HG02870 (cell line): ENCODE results near the gene TBCD.
"Not testable (repeated sequence)": the region's sequence is repeated elsewhere in the genome, so short reads cannot be mapped to it uniquely, and the experiment has no call there.

ENCODE experiments used
- ATAC-seq: cut with Tn5 transposase; IDR thresholded peaks from one replicate; pipeline ENCODE4 v1.9.1; 2021; ENCODE audit warnings: mild to moderate bottlenecking, moderate library complexity; ENCODE audit not compliant: unreplicated experiment

Gene TBCD

DNA sequence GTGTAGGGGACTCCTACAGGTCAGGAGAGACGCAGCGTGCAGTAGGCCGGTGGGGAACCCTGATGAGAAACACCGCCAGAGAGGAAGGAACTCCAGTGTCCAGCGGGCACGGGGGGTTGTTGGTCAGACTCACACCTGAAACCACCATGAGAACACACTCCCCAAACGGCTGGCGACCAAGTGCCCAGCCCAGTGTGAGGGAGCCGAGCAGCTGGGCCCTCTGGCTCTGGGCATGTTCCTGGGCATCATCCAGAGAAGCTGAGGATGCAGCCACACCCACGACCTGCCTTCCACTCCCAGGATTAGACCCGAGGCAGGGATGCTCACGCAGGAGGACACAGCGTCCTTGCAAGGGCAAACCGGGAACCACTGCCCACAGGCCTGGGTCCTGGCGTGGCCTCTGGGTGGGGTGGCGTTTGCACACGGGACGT lies 196.2 kb downstream of the TBCD start:
- ATAC-seq, result no peak

DNA sequence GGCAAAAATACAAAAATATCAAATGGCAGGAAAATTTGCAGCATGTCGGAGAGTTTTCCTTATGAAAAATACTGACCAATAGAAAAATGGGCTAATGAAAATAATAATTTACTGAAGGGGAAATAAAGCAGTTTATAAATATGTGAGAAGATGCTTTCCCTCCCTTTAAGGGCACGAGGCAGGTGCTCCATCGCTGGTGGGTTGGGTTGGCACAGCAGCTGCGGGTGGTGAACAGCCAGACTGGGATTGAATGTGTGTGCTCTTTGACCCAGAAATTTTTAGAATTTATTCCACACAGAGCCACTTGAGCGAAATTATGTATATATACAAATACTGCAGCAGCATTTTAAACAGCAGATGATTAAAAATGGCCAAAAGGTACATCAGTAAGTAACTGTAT lies 197.1 kb downstream of the TBCD start:
- ATAC-seq, result no peak

GRCh38 chr17:82949361-82949760 lies 197.5 kb downstream of the TBCD start:
- no peak for ATAC-seq

- no peak for ATAC-seq
These were observed 198.1 kb downstream of the TBCD start for GRCh38 chr17:82949984-82950383.

DNA sequence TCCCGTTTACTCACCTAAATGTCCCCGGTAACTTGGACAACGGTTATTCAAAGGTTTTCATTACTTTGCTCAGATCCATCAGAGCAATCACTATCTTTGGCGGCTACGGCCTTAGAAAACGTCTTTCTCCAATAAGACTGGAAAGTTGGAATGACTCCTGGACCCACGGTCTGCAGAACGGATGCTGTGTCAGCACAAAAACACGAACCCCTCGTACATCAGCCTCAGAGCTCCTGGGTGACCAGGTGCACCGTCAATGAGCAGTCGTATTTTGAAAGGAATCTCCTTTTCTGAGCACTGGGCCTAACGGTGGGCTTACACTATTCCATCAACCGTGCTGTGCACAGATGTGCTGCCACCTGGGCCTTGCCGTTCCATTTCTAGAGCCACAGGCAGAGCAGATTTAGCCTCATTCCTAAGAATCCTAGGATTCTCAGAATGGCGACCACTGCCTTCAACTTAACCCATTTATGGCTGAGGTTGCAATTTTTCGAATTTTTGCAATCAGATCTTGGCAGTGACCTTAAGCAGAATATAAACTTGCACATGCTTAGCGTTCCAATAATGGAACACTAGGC lies 198.7 kb downstream of the TBCD start:
- no peak for ATAC-seq

DNA sequence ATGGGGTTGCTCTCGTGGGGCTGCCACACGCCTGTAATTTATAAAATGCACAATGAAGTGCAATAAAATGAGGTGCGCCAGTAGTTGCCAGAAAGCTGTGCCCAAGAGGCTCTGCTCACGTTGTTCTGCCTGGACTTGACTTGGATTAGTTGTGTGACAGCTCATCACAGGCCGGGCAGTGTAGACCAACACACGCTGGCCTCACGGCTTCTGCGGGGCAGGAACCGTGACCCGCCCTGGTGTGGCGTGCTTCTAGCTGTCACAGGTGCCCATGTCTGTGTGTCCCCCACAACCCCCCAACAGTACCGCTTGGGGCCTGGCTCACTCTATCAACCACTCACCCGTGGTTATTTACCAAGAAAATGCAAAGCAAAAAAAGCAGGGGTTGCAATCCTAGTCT lies 200.2 kb downstream of the TBCD start:
- ATAC-seq, result no peak

DNA sequence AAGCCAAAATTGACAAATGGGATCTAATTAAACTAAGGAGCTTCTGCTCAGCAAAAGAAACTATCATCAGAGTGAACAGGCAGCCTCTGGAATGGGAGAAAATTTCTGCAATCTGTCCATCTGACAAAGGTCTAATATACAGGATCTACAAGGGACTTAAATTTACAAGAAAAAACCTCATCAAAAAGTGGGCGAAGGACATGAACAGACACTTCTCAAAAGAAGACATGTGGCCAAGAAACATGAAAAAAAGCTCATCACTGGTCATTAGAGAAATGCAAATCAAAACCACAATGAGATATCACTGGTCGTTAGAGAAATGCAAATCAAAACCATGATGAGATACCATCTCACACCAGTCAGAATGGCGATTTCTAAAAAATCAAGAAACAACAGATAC lies 203.2 kb downstream of the TBCD start:
- ATAC-seq, result not testable (repeated sequence)

- ATAC-seq, result not testable (repeated sequence)
These were observed 203.8 kb downstream of the TBCD start for GRCh38 chr17:82955627-82956026.

- no peak for ATAC-seq
These were observed 204.4 kb downstream of the TBCD start for GRCh38 chr17:82956146-82956725.

- no peak for ATAC-seq
These were observed 205.0 kb downstream of the TBCD start for GRCh38 chr17:82956726-82957468.

DNA sequence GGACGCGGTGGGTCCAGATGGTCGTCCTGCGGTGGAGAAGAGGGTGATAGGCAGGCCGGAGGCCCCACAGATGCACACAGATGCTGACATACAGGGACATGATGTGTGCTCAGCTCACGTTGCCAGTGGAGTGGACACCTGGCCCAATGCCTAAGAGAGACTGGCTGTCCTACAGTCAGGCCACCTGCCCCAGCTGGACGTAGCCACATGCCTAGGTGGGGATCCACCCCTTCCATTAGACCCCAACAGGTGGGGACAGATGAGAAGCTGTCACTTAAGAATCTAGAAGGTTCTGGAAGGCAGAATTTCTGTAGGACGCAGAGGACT lies 205.6 kb downstream of the TBCD start:
- ATAC-seq, result no peak

GRCh38 chr17:82957961-82958561 lies 206.2 kb downstream of the TBCD start:
- no peak for ATAC-seq

- no peak for ATAC-seq
These were observed 207.5 kb downstream of the TBCD start for GRCh38 chr17:82959242-82959930.

DNA sequence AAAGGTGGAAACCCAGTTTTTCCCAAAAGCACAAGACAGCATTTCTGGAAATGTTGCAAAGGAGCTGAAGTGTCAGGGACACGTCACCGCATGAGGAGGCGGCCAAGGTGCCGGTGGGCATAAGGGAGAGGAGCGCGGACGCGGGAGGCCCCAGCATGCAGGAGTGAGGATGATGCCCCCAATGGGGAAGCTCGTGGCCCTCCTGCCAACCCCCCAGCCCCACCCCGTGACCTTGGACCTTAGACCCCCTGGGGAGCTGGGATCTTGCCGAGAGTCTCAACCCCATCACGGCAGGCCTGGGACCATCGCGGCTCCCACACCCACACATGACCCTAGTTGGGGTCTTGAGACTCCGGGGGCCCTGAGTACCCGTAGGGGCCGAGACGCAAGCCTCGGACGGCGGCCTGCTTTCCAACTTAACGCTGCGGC lies 208.1 kb downstream of the TBCD start:
- ATAC-seq, result no peak

GRCh38 chr17:82960419-82961271 lies 208.8 kb downstream of the TBCD start:
- no peak for ATAC-seq

DNA sequence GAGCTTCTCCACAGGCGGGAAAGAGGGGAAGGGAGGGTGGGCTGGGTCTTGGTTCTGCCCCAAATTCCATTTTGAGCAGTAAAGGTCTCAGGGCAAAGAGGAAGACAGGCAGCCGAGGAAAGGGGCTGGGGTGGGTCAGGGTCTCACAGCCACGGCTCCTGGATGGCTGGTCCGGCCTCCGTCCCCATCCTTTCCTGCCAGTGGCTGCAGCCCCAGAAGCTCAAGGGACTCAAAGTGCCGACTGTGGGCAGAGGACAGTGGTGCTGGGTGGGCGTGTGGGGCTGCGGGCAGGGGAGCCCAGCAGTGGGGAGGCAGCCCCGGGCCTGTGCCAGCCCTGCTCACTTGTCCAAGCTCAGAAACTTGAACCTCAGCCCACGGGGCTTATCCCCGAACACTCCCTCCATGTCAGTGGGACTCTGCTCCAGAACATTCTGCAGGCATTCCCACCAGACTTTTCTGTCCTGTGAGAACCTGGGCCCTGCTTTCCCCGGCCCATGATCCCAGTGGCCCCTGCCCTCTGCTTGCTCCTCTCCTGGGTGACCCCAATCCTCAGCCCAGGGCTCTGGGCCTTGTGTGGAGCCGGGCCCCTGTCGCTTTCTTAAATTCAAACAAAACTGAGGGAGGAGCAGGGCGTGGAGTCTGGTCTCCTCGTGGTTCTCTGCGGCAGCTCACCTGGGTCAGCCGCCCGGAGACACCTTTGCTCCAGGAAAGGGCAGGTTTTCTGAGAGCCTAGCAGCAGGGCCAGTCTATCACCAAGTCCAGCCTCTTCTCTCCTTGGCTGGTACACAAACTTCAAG lies 209.7 kb downstream of the TBCD start:
- no peak for ATAC-seq

GRCh38 chr17:82962163-82962720 lies 210.4 kb downstream of the TBCD start:
- ATAC-seq, result no peak

DNA sequence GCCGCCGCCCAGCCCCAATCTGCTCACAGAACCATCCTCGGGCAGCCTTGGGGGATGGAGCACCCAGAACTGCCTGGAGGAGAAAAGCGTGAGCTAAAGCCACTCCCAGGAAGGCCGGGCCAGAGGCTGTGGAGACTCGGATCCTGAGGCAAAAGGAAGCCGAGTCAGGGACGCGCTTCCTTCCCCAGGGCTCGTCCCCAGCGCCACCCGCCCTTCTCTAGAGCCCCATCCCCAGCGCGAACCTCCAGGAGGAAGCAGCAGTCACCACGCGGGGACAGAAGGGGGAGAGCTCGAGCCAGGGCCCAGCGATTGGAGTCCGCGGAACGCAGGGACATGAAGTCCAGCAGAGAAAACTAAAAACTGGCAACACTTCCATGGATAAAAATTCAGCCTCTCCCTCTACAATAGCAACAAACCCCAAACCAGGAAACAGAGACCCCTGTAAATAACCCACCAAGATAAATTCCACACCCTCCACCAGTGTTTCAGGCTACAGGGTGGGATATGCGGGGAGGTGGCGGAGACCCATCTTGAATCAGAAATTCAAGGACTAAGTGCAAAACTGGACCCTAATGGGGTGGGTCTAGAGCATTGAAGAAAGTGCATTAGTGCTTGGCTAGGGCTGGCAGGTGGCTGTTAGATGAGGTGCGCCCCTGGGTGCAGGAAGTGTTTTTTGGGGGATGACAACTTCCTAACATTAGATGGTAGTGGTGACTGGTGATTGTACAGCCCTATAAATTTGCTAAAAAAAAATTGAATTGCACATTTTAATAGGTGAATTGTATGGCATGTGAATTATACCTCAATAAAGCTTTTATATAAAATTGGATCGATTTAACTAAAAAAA lies 211.5 kb downstream of the TBCD start:
- no peak for ATAC-seq

DNA sequence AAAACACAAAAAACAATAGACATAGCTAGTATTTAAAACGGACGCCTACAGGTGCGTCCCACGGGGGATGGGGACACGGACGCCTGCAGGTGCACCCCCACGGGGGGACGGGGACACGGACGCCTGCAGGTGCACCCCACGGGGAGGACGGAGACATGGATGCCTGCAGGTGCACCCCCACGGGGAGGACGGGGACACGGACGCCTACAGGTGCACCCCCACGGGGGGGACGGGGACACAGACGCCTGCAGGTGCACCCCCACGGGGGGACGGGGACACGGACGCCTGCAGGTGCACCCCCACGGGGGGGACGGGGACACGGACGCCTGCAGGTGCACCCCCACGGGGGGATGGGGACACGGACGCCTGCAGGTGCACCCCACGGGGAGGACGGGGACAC lies 212.6 kb downstream of the TBCD start:
- ATAC-seq, result not testable (repeated sequence)
